ENCODE measurements around the gene RNF220. TPM values are rescaled to one million over a fixed set of nuclear protein-coding genes. Genes with fewer than 3 reads are reported as not detected.

RNF220 gene
- total and polyA plus RNA-seq, 2 experiments from 2014 or later: 77.2 to 117 TPM

GRCh38 chr1:44625348-44625747, 220.3 kb downstream of the RNF220 start:
- DNase-seq (ENCODE audit: low spot score): no peak
- H3K27ac ChIP-seq: no peak overlapping the region
- no peaks in the 10 kb centered on the region for H3K27me3 ChIP-seq
- no peaks in the 10 kb centered on the region for H3K4me1 ChIP-seq (ENCODE audit: insufficient read depth)
- no peak overlapping the region for H3K4me3 ChIP-seq
- no peaks in the 10 kb centered on the region for H3K79me2 ChIP-seq
- H2AFZ ChIP-seq: no peak overlapping the region
- no peaks in the 10 kb centered on the region for H3K36me3 ChIP-seq (replicated peaks; ENCODE audit: insufficient read depth, low read depth)
- H3K9me2 ChIP-seq (replicated peaks; ENCODE audit: insufficient read depth): no peaks in the 10 kb centered on the region
- WGBS (ENCODE audit: low lambda C conversion rate, missing lambda C conversion rate): 92% methylated on average over 7 of the region's 7 CpGs
- no peak for TF ChIP-seq CTCF (IDR thresholded peaks at IDR 0.05; ENCODE audit: poor library complexity)
- no peak for TF ChIP-seq EZH2 (IDR thresholded peaks at IDR 0.05; ENCODE audit: borderline replicate concordance)
- TF ChIP-seq EZH2phosphoT487 (IDR thresholded peaks at IDR 0.05; ENCODE audit: low read depth, severe bottlenecking, unreplicated experiment): no peak
- H4K20me1 ChIP-seq (ENCODE audit: insufficient read depth, poor library complexity, severe bottlenecking): no peaks in the 10 kb centered on the region
- H3K4me2 ChIP-seq: no peak overlapping the region
- no peaks in the 10 kb centered on the region for H3K9me3 ChIP-seq (ENCODE audit: low read depth)

GRCh38 chr1:44628962-44629756, 224.1 kb downstream of the RNF220 start:
- H3K27ac ChIP-seq: no peak overlapping the region
- no peaks in the 10 kb centered on the region for H3K27me3 ChIP-seq
- H3K4me1 ChIP-seq (ENCODE audit: insufficient read depth): peaks cover 8% of the 10 kb centered on the region
- no peaks in the 10 kb centered on the region for H3K36me3 ChIP-seq (replicated peaks; ENCODE audit: insufficient read depth, low read depth)
- WGBS (ENCODE audit: low lambda C conversion rate, missing lambda C conversion rate): 88% methylated on average over 5 of the region's 5 CpGs
- DNase-seq (ENCODE audit: low spot score): no peak
- H4K20me1 ChIP-seq (ENCODE audit: insufficient read depth, poor library complexity, severe bottlenecking): no peaks in the 10 kb centered on the region
- H3K9me3 ChIP-seq (ENCODE audit: low read depth): no peaks in the 10 kb centered on the region
- H2AFZ ChIP-seq: no peak overlapping the region
- peaks cover 15% of the 10 kb centered on the region for H3K79me2 ChIP-seq
- TF ChIP-seq EZH2 (IDR thresholded peaks at IDR 0.05; ENCODE audit: borderline replicate concordance) (no peak), EZH2phosphoT487 (IDR thresholded peaks at IDR 0.05; ENCODE audit: low read depth, severe bottlenecking, unreplicated experiment) (no peak), CTCF (IDR thresholded peaks at IDR 0.05; ENCODE audit: poor library complexity) (no peak)
- H3K4me3 ChIP-seq: no peak overlapping the region
- H3K4me2 ChIP-seq: no peak overlapping the region
- H3K9me2 ChIP-seq (replicated peaks; ENCODE audit: insufficient read depth): no peaks in the 10 kb centered on the region

GRCh38 chr1:44630116-44630515, 225.1 kb downstream of the RNF220 start:
- H3K4me2 ChIP-seq: no peak overlapping the region
- no peak overlapping the region for H3K4me3 ChIP-seq
- H3K36me3 ChIP-seq (replicated peaks; ENCODE audit: insufficient read depth, low read depth): no peaks in the 10 kb centered on the region
- no peak overlapping the region for H3K27ac ChIP-seq
- no peak overlapping the region for H2AFZ ChIP-seq
- H3K27me3 ChIP-seq: no peaks in the 10 kb centered on the region
- H3K9me3 ChIP-seq (ENCODE audit: low read depth): no peaks in the 10 kb centered on the region
- peaks cover 8% of the 10 kb centered on the region for H3K4me1 ChIP-seq (ENCODE audit: insufficient read depth)
- 88% methylated on average over 2 of the region's 2 CpGs for WGBS (ENCODE audit: low lambda C conversion rate, missing lambda C conversion rate)
- no peaks in the 10 kb centered on the region for H4K20me1 ChIP-seq (ENCODE audit: insufficient read depth, poor library complexity, severe bottlenecking)
- H3K9me2 ChIP-seq (replicated peaks; ENCODE audit: insufficient read depth): no peaks in the 10 kb centered on the region
- TF ChIP-seq EZH2phosphoT487 (IDR thresholded peaks at IDR 0.05; ENCODE audit: low read depth, severe bottlenecking, unreplicated experiment) (no peak), CTCF (IDR thresholded peaks at IDR 0.05; ENCODE audit: poor library complexity) (no peak), EZH2 (IDR thresholded peaks at IDR 0.05; ENCODE audit: borderline replicate concordance) (no peak)
- peaks cover 25% of the 10 kb centered on the region for H3K79me2 ChIP-seq
- no peak for DNase-seq (ENCODE audit: low spot score)
